ENCODE results near the gene ATP6V0E2.

The ATP6V0E2 gene

GRCh38 chr7:149864023-149864422 lies 9.7 kb upstream of the ATP6V0E2 start:
- DNase-seq (ENCODE audit: low read depth), result no peak

DNA sequence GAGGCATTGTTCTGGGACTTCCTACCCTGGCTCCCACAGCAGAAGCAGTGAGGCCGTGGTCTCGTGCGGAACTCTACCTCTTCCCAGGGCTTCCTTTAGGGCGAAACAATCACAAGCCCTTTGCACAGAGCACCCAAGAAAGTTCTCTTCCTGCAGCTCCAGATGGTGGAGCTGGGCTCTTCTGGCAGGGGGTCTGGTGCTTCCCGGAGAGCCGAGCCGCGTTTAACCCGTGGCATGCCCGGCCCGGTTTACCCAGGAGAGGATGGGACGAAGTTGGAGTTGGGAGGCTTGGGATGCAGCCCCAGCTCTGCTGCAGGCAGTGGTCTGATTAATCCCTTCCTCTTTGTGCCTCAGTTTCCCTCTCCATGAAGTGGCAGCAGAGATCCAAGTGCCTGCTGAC lies 9.0 kb upstream of the ATP6V0E2 start:
- no peak for DNase-seq (ENCODE audit: low read depth)

- DNase-seq (ENCODE audit: low read depth), result no peak
These were observed 8.3 kb upstream of the ATP6V0E2 start for GRCh38 chr7:149865437-149865836.

DNA sequence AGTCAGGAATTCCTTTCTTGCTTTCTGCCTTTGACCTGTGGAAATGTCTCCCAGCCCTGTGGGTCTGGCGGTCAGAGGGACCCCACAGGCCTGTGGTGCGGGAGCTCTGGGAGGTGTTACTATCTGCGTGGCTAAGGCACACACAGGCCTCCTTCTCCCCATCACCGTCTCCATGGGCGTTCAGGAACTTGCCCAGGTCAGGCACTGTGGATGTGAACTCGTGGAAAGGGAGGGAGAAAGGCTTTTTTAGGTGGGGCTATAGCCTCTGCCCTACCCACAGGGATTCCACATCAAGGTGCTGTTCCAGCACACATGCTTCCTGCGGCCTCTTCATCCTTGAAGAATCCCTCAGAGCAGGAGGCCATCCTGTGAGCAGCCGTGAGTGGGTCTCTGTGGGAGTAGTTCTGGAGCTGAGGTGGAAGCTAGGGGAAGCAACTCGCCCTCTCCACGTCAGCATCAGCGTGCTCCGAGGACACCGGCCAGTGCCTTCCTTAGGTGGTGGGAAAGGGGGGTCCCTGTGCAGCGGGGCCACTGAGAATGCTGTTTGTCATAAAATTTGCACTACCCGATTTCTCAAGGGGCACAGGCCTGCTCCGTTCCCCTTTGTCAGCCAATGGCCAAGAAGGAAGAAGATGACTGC lies 7.5 kb upstream of the ATP6V0E2 start:
- no peak for DNase-seq (ENCODE audit: low read depth)

- DNase-seq (ENCODE audit: low read depth), result no peak
These were observed 6.9 kb upstream of the ATP6V0E2 start for GRCh38 chr7:149866779-149867447.

DNA sequence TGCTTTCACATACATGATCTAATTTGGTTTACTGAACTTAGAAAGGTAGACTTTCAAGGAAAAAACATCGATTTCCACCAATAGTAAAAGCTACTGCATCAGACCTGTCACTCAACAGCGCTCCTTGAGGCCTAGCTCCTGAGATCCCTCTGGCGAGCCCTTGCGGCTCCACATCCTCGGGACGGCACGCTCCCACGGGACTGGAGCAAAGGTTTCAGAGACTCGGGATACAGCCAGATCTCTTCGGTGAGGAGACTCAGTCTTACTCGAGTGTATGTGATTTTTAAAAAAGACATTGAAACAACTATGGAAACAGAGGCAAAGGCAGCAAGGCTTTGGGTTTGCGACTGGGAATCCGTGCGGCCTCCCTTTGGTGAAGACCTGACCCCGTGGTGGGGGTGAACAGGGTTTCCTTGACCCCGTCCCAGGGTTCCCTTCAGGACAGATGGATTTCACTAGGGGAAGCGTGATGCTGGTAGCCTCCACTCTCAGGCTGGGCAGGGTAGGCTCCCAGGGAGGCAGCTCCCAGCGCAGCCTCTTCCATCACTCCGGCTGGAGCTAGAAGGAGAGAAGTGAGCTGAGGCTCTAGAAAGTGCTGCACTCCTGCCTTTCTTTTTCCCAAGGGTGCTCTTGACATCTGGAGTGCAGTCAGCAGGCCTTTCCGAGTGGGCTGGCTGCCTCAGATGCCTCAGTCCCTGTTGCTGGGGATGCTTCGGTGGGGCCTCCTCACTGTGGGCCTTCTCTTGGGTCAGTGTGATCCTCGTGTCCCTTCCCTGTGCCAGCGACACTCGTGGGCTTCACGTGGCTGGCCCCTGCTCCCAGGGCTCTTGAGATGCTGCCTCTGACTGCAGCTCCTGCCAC lies 5.8 kb upstream of the ATP6V0E2 start:
- no peak for DNase-seq (ENCODE audit: low read depth)

DNA sequence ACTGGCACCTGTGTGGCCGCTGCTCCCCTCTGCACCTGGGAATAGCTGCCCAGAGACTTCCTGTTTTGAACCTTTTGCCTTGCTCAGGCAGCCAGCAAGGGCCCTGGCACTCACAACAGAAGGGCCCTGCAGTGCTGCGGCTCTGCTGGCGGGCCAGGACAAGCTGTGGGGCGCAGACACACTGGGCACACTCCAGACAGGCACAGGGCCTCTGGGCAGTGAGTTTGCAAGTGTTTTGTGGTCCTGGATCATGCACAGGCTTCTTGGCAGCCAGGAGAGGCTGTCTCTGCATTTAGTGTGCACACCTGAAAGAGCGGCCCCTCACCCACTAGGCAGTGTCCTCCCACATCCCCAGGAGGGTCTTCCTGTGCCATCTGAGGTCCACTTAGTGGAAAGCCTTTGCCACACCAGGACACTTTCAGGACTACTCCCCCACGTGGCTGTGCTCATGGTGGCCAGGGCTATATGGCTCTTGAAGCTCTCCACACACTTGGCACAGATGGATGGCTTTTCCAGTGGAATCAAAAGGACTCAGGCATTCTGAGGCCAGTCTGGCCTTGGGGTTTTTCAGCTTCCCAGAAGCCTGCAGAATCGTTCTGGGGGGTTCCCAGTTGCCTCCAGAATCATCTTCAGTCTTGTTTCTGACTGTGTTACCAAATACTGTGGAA lies 5.0 kb upstream of the ATP6V0E2 start:
- no peak for DNase-seq (ENCODE audit: low read depth)

- no peak for DNase-seq (ENCODE audit: low read depth)
These were observed 4.5 kb upstream of the ATP6V0E2 start for GRCh38 chr7:149869291-149869650.

- DNase-seq (ENCODE audit: low read depth), result no peak
These were observed 3.9 kb upstream of the ATP6V0E2 start for GRCh38 chr7:149869867-149870266.

DNA sequence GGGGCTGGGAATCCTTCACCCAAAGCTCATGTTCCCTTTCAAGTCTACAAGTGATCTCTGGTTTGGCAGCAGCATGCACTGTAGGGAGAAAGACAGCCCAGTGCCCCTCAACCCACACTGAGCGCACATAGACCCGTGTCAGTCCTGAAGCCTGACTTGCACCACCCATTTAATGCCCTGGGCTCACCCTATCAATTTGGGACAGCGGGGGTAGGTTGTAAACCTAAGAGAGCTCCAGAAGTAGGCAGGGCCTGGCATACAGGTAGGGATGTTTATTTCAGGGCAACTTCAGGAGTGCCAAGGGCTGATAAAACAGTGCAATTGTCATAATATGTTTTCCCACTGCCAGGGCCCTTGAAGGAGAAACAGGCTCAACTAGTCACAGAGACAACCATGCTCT lies 3.5 kb upstream of the ATP6V0E2 start:
- no peak for DNase-seq (ENCODE audit: low read depth)

GRCh38 chr7:149870701-149871483 lies 2.9 kb upstream of the ATP6V0E2 start:
- no peak for DNase-seq (ENCODE audit: low read depth)

DNA sequence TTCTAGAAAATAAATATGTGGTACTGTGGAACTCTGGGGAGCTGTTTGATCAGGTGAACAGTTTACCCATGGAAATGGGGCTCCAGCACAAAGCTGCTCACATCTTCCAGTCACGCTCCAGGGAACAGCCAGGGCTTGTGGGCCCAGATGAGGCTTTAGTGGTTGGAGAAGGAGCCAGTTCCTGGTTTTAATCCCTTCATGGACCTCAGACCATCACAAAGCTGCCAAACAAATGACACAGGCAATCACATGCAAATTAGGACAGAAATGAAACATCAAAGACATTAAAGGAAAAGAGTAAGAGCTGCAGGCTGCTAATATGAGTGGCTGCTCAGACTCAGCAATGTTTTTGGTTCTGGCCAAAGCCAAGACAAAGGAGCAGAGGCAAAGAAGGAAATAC lies 2.2 kb upstream of the ATP6V0E2 start:
- no peak for DNase-seq (ENCODE audit: low read depth)

GRCh38 chr7:149872419-149873073 lies 1.2 kb upstream of the ATP6V0E2 start:
- DNase-seq (ENCODE audit: low read depth), result peak; percentile 52

- DNase-seq (ENCODE audit: low read depth), result no peak
These were observed 338 bp downstream of the ATP6V0E2 start for GRCh38 chr7:149873970-149874643.

DNA sequence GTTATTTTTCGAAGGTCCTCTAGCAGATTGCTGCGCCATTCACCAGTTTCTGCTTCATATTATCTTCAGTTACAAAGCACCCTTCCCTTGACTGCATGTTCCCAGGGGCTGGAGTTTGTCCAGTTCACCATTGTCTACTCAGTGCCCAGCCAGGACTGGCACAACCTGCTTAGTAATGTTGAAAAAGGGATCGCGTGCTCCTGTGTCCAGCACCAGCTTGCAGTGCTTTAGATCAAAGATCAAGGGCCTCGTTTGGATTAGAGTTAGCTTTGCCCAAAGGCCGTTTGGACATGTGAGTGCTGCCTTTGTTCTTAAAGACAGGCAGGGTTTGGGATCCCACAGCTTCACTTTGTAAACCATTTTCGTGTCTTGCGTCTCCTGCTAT lies 867 bp downstream of the ATP6V0E2 start:
- DNase-seq (ENCODE audit: low read depth), result no peak

DNA sequence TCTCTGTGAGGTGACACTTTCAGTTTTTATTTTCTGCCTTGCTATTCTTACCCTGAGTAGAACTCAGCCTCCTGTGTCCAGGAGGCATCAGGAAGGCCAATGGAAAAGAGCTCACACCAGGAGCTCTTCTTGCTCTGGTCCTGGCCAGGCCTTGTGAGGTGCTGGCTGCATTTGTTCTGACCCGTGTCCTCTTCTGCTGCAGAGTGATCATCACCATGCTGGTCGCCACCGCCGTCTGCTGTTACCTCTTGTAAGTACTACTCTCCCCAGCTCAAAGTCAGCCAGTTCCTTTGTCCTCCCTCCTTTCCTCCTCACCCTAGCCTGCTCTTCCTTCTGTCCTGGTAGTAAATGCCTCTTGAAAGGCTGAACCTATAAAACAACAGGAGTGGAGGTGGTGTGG lies 1.6 kb downstream of the ATP6V0E2 start:
- no peak for DNase-seq (ENCODE audit: low read depth)

- DNase-seq (ENCODE audit: low read depth), result no peak
These were observed 4.2 kb downstream of the ATP6V0E2 start for GRCh38 chr7:149877890-149878522.

- DNase-seq (ENCODE audit: low read depth), result no peak
These were observed 4.8 kb downstream of the ATP6V0E2 start for GRCh38 chr7:149878523-149878921.

DNA sequence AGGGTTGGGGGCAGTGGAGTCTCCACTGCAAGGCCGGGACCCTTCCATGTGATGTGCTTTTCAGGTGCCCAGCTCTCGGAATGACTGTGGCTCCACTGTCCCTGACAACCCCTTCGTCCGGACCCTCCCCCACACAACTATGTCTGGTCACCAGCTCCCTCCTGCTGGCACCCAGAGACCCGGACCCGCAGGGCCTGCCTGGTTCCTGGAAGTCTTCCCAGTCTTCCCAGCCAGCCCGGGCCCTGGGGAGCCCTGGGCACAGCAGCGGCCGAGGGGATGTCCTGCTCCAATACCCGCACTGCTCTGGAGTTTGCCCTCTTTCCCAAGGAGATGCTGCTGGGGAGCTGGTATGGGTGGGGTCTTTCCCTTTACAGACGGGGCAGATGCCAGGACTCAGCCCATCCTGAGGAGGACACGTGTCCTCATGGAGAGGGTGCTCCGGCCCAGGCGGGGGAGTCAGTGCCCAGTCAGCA lies 5.5 kb downstream of the ATP6V0E2 start:
- no peak for DNase-seq (ENCODE audit: low read depth)

All from CMK (cell line).